HL-60 (cell line): ENCODE results near the gene CRYBG2.
"Not testable (repeated sequence)": the region's sequence is repeated elsewhere in the genome, so short reads cannot be mapped to it uniquely, and the experiment has no call there.

Source experiments
- DNase-seq, 2 experiments: peaks; one replicate each; pipeline ENCODE4 v3.0.0-alpha.2; 2010 to 2020; ENCODE audit warnings: low read depth in 1 of 2, low spot score in 1 of 2
- H3K27ac ChIP-seq: fragments of 250-450 bp; sonication (Bioruptor Pico); replicated peaks from 2 replicates; pipeline ENCODE4 v1.5.1; 2020; ENCODE audit warnings: mild to moderate bottlenecking, moderate library complexity
- H3K27me3 ChIP-seq: fragments of 250-450 bp; sonication (Bioruptor Pico); 2 replicates; pipeline ENCODE4 v1.5.1; 2021; ENCODE audit warnings: mild to moderate bottlenecking, moderate library complexity; ENCODE audit not compliant: insufficient read depth, poor library complexity, severe bottlenecking
- H3K4me3 ChIP-seq: replicated peaks from 2 replicates; pipeline ENCODE4 v1.5.1; 2011; ENCODE audit warnings: mild to moderate bottlenecking, control low read depth, low read length; ENCODE audit not compliant: insufficient read depth
- CTCF ChIP-seq: IDR thresholded peaks from one replicate; pipeline ENCODE4 v1.5.1; 2011; ENCODE audit warnings: low read length, control low read depth, inconsistent platforms; ENCODE audit not compliant: insufficient read depth
- GABPA ChIP-seq: IDR thresholded peaks from 2 replicates; pipeline ENCODE4 v1.6.1; 2012; ENCODE audit warnings: low read depth
- POLR2AphosphoS5 ChIP-seq: IDR thresholded peaks from 2 replicates; pipeline ENCODE4 v1.6.1; 2012; ENCODE audit warnings: low read depth
- SPI1 ChIP-seq: IDR thresholded peaks from 2 replicates; pipeline ENCODE4 v1.6.1; 2012; ENCODE audit warnings: low read depth, mild to moderate bottlenecking, borderline replicate concordance
- TF ChIP-seq, protein P1 (sequence below): IDR thresholded peaks from 2 replicates; pipeline ENCODE4 v1.6.1; 2012; ENCODE audit warnings: low read depth; ENCODE audit not compliant: insufficient replicate concordance

Gene CRYBG2

GRCh38 chr1:26388791-26389445, 35.0 kb upstream of the CRYBG2 start:
- no peak overlapping the region for H3K4me3 ChIP-seq
- no peaks in the 10 kb centered on the region for H3K27me3 ChIP-seq
- no peak for DNase-seq
- TF ChIP-seq CTCF (no peak), POLR2AphosphoS5 (no peak), GABPA (no peak)
- TF ChIP-seq, protein P1, sequence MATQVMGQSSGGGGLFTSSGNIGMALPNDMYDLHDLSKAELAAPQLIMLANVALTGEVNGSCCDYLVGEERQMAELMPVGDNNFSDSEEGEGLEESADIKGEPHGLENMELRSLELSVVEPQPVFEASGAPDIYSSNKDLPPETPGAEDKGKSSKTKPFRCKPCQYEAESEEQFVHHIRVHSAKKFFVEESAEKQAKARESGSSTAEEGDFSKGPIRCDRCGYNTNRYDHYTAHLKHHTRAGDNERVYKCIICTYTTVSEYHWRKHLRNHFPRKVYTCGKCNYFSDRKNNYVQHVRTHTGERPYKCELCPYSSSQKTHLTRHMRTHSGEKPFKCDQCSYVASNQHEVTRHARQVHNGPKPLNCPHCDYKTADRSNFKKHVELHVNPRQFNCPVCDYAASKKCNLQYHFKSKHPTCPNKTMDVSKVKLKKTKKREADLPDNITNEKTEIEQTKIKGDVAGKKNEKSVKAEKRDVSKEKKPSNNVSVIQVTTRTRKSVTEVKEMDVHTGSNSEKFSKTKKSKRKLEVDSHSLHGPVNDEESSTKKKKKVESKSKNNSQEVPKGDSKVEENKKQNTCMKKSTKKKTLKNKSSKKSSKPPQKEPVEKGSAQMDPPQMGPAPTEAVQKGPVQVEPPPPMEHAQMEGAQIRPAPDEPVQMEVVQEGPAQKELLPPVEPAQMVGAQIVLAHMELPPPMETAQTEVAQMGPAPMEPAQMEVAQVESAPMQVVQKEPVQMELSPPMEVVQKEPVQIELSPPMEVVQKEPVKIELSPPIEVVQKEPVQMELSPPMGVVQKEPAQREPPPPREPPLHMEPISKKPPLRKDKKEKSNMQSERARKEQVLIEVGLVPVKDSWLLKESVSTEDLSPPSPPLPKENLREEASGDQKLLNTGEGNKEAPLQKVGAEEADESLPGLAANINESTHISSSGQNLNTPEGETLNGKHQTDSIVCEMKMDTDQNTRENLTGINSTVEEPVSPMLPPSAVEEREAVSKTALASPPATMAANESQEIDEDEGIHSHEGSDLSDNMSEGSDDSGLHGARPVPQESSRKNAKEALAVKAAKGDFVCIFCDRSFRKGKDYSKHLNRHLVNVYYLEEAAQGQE, result no peak
- H3K27ac ChIP-seq, result no peak overlapping the region

DNA sequence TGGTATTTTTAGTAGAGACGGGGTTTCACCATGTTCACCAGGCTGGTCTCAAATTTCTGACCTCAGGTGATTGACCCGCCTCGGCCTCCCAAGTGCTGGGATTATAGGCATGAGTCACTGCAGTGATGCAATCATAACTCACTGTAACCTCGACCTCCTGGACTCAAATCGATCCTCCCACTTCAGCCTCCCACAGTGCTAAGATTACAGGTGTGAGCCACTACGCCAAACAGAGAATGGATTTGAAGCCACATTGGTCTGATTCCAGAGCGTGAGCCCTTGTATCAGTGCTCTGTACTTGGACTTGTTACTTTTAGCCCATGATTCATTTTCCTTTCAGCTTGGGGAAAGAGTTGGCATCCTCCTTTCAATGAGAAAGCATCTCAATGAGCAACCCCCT, 33.5 kb upstream of the CRYBG2 start:
- no peak overlapping the region for H3K27ac ChIP-seq
- peak in 1 of 2 experiments; percentile 23 for DNase-seq
- H3K4me3 ChIP-seq, result no peak overlapping the region
- no peak for TF ChIP-seq SPI1
- TF ChIP-seq POLR2AphosphoS5, result no peak
- TF ChIP-seq CTCF, result no peak
- TF ChIP-seq, protein P1, result no peak
- TF ChIP-seq GABPA, result no peak
- H3K27me3 ChIP-seq, result no peaks in the 10 kb centered on the region

DNA sequence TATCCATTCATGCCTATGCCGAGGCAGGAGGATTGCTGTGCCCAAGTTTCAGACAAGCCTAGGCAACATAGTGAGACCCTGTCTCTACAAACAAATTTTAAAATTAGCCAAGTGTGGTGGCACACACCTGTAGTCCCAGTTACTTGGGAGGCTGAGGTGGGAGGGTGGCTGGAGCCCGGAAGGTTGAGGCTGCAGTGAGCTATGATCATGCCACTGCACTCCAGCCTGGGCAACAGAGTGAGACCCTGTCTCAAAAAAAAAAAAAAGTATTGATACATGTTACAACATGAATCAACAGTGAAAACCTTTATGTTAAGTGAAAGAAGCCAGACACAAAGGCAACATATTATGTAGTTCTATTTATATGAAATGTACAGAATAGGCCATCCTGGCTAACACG, 31.1 kb upstream of the CRYBG2 start:
- not testable (repeated sequence) for H3K27me3 ChIP-seq, H3K27ac ChIP-seq, H3K4me3 ChIP-seq, DNase-seq

DNA sequence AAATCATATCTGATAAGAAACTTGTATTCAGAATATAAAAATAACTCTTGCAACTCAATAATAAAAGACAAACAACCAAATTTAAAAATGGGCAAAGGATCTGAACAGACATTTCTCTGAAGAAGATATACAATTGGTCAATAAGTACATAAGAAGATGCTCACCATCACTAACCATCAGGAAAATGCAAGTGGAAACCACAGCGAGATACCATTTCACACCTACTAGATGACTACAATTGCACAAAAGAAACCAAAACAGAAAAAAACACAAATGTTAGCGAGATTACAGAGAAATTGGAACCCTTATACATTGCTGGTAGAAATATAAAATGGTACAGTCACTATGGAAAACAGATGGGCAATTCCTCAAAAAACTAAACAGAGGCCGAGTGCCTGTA, 30.1 kb upstream of the CRYBG2 start:
- Histone ChIP-seq H3K27me3 (no peaks in the 10 kb centered on the region), H3K4me3 (no peak overlapping the region)

GRCh38 chr1:26378879-26379251, 24.9 kb upstream of the CRYBG2 start:
- DNase-seq, result no peak

More for the DNA sequence above, 30.1 kb upstream of the CRYBG2 start:
- no peak for DNase-seq
- H3K27ac ChIP-seq, result no peak overlapping the region
- TF ChIP-seq POLR2AphosphoS5 (no peak), GABPA (no peak), SPI1 (no peak)

More at GRCh38 chr1:26378879-26379251, 24.9 kb upstream of the CRYBG2 start:
- Histone ChIP-seq H3K4me3 (no peak overlapping the region), H3K27ac (no peak overlapping the region), H3K27me3 (no peaks in the 10 kb centered on the region)
- no peak for TF ChIP-seq POLR2AphosphoS5
- no peak for TF ChIP-seq SPI1
